ENCODE measurements around the gene KLHL3.

DNA sequence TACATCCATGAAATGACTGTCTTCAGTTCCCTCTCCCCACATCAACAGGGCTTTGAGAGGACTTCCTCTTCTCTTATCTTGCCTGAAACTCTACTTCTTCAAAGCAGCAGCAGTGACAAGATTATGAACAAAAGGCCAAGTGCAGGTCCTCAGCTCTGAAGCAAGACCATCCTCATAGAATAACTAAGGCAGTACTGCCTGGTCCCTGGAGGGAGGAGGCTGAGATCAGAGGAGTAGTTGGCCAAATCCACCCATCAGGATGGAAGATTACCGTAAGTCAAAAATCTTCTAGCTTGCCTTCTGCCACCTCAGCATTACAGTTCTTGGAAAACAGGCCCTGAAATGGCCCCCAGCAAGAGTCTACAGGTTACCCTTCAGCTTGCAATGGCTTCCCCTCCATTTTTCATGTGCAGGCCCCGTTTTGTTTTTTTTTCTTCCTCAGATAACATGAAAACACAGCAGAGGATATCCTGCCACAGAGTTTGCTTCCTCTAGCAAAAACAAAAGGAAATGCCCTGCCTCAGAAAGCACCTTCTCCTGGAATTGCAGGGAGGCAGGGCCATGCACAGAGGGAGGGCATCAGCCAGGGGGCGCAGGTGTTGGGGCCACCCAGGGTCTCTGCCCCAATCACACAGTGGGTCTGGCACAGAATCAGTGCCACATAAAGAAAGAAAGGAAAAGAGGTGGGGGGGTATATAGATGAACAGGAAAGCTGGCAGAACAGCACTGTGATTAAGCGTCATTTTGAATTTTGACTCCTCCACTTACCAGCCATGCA, 40.0 kb downstream of the KLHL3 start:
- TF ChIP-seq, protein P1, sequence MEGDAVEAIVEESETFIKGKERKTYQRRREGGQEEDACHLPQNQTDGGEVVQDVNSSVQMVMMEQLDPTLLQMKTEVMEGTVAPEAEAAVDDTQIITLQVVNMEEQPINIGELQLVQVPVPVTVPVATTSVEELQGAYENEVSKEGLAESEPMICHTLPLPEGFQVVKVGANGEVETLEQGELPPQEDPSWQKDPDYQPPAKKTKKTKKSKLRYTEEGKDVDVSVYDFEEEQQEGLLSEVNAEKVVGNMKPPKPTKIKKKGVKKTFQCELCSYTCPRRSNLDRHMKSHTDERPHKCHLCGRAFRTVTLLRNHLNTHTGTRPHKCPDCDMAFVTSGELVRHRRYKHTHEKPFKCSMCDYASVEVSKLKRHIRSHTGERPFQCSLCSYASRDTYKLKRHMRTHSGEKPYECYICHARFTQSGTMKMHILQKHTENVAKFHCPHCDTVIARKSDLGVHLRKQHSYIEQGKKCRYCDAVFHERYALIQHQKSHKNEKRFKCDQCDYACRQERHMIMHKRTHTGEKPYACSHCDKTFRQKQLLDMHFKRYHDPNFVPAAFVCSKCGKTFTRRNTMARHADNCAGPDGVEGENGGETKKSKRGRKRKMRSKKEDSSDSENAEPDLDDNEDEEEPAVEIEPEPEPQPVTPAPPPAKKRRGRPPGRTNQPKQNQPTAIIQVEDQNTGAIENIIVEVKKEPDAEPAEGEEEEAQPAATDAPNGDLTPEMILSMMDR (IDR thresholded peaks at IDR 0.05): no peak
- TF ChIP-seq POLR2A (IDR thresholded peaks at IDR 0.05) (no peak), EP300 (IDR thresholded peaks at IDR 0.05) (no peak), POLR2AphosphoS5 (IDR thresholded peaks at IDR 0.05) (no peak)

Data from suprapubic skin (tissue), 4 donors.